RWPE2 (cell line): ENCODE measurements around the gene CDC45.

Experiments
- ATAC-seq: fragments of 200-7000 bp; cut with Tn5 transposase; 3 replicates; pipeline ENCODE4 v1.9.1; 2021; ENCODE audit warnings: low read depth
- DNase-seq: peaks from one replicate; pipeline ENCODE4 v3.0.0-alpha.2; 2020; ENCODE audit warnings: low spot score
- H3K27ac ChIP-seq: fragments of 450-650 bp; 2 replicates; pipeline ENCODE4 v1.5.1; 2017; ENCODE audit warnings: mild to moderate bottlenecking; ENCODE audit not compliant: poor library complexity, severe bottlenecking
- H3K27me3 ChIP-seq: fragments of 250-450 bp; sonication (Bioruptor Pico); 2 replicates; pipeline ENCODE4 v1.5.1; 2021; ENCODE audit warnings: mild to moderate bottlenecking, moderate library complexity; ENCODE audit not compliant: insufficient read depth, poor library complexity, severe bottlenecking
- H3K36me3 ChIP-seq: fragments of 250-450 bp; sonication (Bioruptor Pico); 2 replicates; pipeline ENCODE4 v1.5.1; 2020; ENCODE audit warnings: low read depth, mild to moderate bottlenecking, moderate library complexity
- H3K4me1 ChIP-seq: fragments of 250-450 bp; sonication (Bioruptor Pico); 2 replicates; pipeline ENCODE4 v1.5.1; 2021; ENCODE audit warnings: mild to moderate bottlenecking, moderate library complexity; ENCODE audit not compliant: insufficient read depth, poor library complexity, severe bottlenecking
- H3K4me3 ChIP-seq: fragments of 250-450 bp; sonication (Bioruptor Pico); 2 replicates; pipeline ENCODE4 v1.5.1; 2021; ENCODE audit warnings: mild to moderate bottlenecking, moderate library complexity; ENCODE audit not compliant: severe bottlenecking
- H3K9me3 ChIP-seq: fragments of 250-450 bp; sonication (Bioruptor Pico); 2 replicates; pipeline ENCODE4 v1.5.1; 2021; ENCODE audit warnings: mild to moderate bottlenecking, moderate library complexity; ENCODE audit not compliant: severe bottlenecking
- CTCF ChIP-seq: fragments of 450-650 bp; IDR thresholded peaks from one replicate; pipeline ENCODE4 v1.5.1; 2017; ENCODE audit warnings: mild to moderate bottlenecking, moderate library complexity; ENCODE audit not compliant: poor library complexity, severe bottlenecking

The CDC45 gene

GRCh38 chr22:19525666-19526065, 45.9 kb downstream of the CDC45 start:
- no peak for TF ChIP-seq CTCF

GRCh38 chr22:19526076-19526701, 46.5 kb downstream of the CDC45 start:
- Histone ChIP-seq H3K27me3 (peaks cover 15% of the 10 kb centered on the region), H3K27ac (no peak overlapping the region), H3K9me3 (no peaks in the 10 kb centered on the region), H3K4me3 (no peak overlapping the region), H3K36me3 (no peaks in the 10 kb centered on the region), H3K4me1 (no peaks in the 10 kb centered on the region)
- DNase-seq (no peak), ATAC-seq (no peak)
- TF ChIP-seq CTCF = no peak

More at GRCh38 chr22:19525666-19526065, 45.9 kb downstream of the CDC45 start:
- H3K9me3 ChIP-seq = no peaks in the 10 kb centered on the region
- peaks cover 15% of the 10 kb centered on the region for H3K27me3 ChIP-seq
- H3K36me3 ChIP-seq = no peaks in the 10 kb centered on the region
- no peak overlapping the region for H3K4me3 ChIP-seq
- no peak overlapping the region for H3K27ac ChIP-seq
- ATAC-seq = no peak
- no peaks in the 10 kb centered on the region for H3K4me1 ChIP-seq
- DNase-seq = no peak

- ATAC-seq = no peak
- no peaks in the 10 kb centered on the region for H3K4me1 ChIP-seq
- no peak overlapping the region for H3K4me3 ChIP-seq
- H3K27me3 ChIP-seq = peaks cover 15% of the 10 kb centered on the region
- no peak for DNase-seq
- H3K27ac ChIP-seq = no peak overlapping the region
- no peaks in the 10 kb centered on the region for H3K36me3 ChIP-seq
- TF ChIP-seq CTCF = no peak
- H3K9me3 ChIP-seq = no peaks in the 10 kb centered on the region
Observed at GRCh38 chr22:19526702-19527111, 47.0 kb downstream of the CDC45 start.

GRCh38 chr22:19527321-19527721, 47.6 kb downstream of the CDC45 start:
- TF ChIP-seq CTCF = no peak
- H3K27me3 ChIP-seq = peaks cover 15% of the 10 kb centered on the region
- no peak for ATAC-seq

GRCh38 chr22:19527861-19528417, 48.2 kb downstream of the CDC45 start:
- ATAC-seq (peak; percentile 20; the same call in 1 of the 3 replicates), DNase-seq (no peak)
- H3K27me3 ChIP-seq = peaks cover 15% of the 10 kb centered on the region
- no peak for TF ChIP-seq CTCF
- H3K27ac ChIP-seq = no peak overlapping the region
- no peaks in the 10 kb centered on the region for H3K36me3 ChIP-seq
- H3K4me1 ChIP-seq = no peaks in the 10 kb centered on the region
- H3K9me3 ChIP-seq = no peaks in the 10 kb centered on the region
- H3K4me3 ChIP-seq = no peak overlapping the region

More at GRCh38 chr22:19527321-19527721, 47.6 kb downstream of the CDC45 start:
- Histone ChIP-seq H3K27ac (no peak overlapping the region), H3K36me3 (no peaks in the 10 kb centered on the region), H3K4me1 (no peaks in the 10 kb centered on the region), H3K4me3 (no peak overlapping the region), H3K9me3 (no peaks in the 10 kb centered on the region)
- DNase-seq = no peak
